Endothelial cell of umbilical vein (primary cell): ENCODE results near the gene GNA12.

Source experiments
- EZH2 ChIP-seq: IDR thresholded peaks from 2 replicates; pipeline ENCODE4 v1.6.1; 2012; ENCODE audit warnings: borderline replicate concordance, low read depth, mild to moderate bottlenecking, moderate library complexity, low read length, inconsistent platforms; ENCODE audit not compliant: severe bottlenecking
- JUN ChIP-seq: IDR thresholded peaks from 2 replicates; pipeline ENCODE4 v1.6.1; 2011; ENCODE audit warnings: borderline replicate concordance, low read depth; ENCODE audit not compliant: insufficient read length, insufficient read depth
- MYC ChIP-seq: IDR thresholded peaks from one replicate; pipeline ENCODE4 v1.6.1; 2011; ENCODE audit warnings: mild to moderate bottlenecking, low read depth, low read length
- POLR2A ChIP-seq: IDR thresholded peaks from 2 replicates; pipeline ENCODE4 v1.6.1; 2012; ENCODE audit warnings: low read depth, mild to moderate bottlenecking, control low read depth, low read length
- POLR2AphosphoS5 ChIP-seq: IDR thresholded peaks from 2 replicates; pipeline ENCODE4 v1.6.1; 2012; ENCODE audit warnings: low read depth, mild to moderate bottlenecking, control low read depth, low read length, moderate library complexity; ENCODE audit not compliant: insufficient read depth
- TF ChIP-seq, protein P1 (sequence below), 2 donors: IDR thresholded peaks; 1 replicate in 1 of 2; 2 replicates in 1 of 2; pipeline ENCODE4 v1.5.1; 2011; ENCODE audit warnings: low read length in 2 of 2, mild to moderate bottlenecking in 2 of 2, moderate library complexity in 2 of 2, control low read depth in 1 of 2, inconsistent platforms in 1 of 2, low read depth in 1 of 2; ENCODE audit not compliant: insufficient read depth in 1 of 2; ENCODE audit errors: extremely low read depth in 1 of 2
- TF ChIP-seq, protein P2 (sequence below): IDR thresholded peaks from 2 replicates; pipeline ENCODE4 v1.6.1; 2011; ENCODE audit not compliant: insufficient read depth, insufficient read length

DNA sequence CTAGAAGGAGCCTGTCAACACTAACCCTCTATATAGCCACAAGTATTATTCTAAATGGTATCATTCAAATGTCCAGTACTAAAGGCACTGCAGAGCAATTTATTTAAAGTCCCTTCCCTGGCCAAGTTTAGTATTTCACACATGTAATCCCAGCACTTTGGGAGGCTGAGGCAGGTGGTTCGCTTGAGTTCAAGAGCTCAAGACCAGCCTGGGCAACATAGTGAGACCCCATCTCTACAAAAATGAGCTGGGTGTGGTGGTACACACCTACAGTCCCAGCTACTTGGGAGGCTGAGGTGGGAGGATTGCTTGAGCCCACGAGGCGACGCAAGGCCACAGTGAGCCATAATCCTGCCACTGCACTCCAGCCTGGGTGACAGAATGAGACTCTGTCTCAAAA, 3.6 kb downstream of the GNA12 start:
- TF ChIP-seq POLR2AphosphoS5 (no peak), POLR2A (no peak), MYC (no peak), EZH2 (no peak), JUN (no peak)
- TF ChIP-seq, protein P1, sequence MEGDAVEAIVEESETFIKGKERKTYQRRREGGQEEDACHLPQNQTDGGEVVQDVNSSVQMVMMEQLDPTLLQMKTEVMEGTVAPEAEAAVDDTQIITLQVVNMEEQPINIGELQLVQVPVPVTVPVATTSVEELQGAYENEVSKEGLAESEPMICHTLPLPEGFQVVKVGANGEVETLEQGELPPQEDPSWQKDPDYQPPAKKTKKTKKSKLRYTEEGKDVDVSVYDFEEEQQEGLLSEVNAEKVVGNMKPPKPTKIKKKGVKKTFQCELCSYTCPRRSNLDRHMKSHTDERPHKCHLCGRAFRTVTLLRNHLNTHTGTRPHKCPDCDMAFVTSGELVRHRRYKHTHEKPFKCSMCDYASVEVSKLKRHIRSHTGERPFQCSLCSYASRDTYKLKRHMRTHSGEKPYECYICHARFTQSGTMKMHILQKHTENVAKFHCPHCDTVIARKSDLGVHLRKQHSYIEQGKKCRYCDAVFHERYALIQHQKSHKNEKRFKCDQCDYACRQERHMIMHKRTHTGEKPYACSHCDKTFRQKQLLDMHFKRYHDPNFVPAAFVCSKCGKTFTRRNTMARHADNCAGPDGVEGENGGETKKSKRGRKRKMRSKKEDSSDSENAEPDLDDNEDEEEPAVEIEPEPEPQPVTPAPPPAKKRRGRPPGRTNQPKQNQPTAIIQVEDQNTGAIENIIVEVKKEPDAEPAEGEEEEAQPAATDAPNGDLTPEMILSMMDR (IDR thresholded peaks at IDR 0.05; ENCODE audit: extremely low read depth in 1 of 2, insufficient read depth in 1 of 2, low read depth in 1 of 2, low read length in 2 of 2): no peak
- TF ChIP-seq, protein P2, sequence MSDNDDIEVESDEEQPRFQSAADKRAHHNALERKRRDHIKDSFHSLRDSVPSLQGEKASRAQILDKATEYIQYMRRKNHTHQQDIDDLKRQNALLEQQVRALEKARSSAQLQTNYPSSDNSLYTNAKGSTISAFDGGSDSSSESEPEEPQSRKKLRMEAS: no peak
